ENCODE measurements around the gene FEM1B. TPM values are rescaled to one million over a fixed set of nuclear protein-coding genes. Genes with fewer than 3 reads are reported as not detected.

The FEM1B gene
- 10 to 100 TPM; 48.3 to 49.1 TPM for total RNA-seq
- polyA plus RNA-seq = 10 to 100 TPM; 19.0 to 28.8 TPM

DNA sequence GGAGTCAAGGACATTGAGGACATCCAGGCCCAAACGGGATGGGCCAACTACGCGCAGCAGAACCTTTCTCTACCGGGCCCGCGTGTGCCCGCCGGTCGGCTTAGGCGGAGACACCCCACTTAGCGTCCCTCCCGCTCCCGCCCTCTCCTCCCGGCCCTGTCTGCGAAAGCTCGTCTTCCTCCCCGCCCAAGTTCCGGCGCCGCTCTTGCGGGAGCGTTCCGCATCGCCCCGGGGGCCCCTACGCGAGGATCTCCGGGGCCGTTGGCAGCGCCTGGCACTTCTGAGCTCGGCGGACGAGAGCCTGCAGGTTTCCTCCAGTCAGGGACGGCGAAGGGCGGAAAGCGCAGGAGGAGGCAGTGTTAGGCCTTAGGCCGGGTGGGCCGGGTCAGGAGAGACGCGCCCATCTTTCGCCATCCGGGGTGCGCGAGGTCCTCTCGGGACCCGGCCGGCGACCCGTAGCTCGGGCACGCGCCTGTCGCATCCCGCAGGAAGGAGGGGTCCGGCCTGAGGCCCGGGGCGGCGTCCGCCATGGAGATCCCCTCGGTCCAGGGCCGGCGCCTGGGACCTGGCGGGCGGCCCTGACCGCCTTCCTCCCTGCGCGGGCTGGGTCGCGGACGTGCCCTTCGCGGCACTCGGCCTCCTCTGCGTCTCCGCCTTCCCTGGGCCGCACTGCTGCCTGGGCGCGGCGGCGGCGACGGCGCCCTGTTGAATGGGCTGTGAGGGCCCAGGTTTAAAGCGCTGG lies at the start of gene FEM1B:
FEM1B (plus strand) TSS at position 143 of the 742 bp plus-strand sequence. CDS start 673 bp downstream, outside the sequence.
- Mint-ChIP-seq H3K4me1 (peaks cover 41 to 60% (median 48%) of the 10 kb centered on the region in 4 donors), H3K4me3 (peak within 1 kb of the TSS; percentile 94 to 99 (median 96)), H3K27me3 (no peaks in the 10 kb centered on the region), H3K36me3 (peaks cover 7 to 26% of the 10 kb centered on the region in 2 donors), H3K27ac (peak within 1 kb of the TSS; percentile 96 to 98 (median 98)), H3K9me3 (no peaks in the 10 kb centered on the region)
- Histone ChIP-seq H3K4me3 (ENCODE audit: low read length in 2 of 2) (peak within 1 kb of the TSS; percentile 79 to 87), H3K27me3 (ENCODE audit: insufficient read depth, low read length) (no peaks in the 10 kb centered on the region), H3K27ac (ENCODE audit: low read depth, low read length) (peak within 1 kb of the TSS; percentile 90), H3K4me1 (ENCODE audit: insufficient read depth, low read length) (peaks cover 53% of the 10 kb centered on the region), H3K9me3 (ENCODE audit: control insufficient read depth in 1 of 2, low read length in 2 of 2) (no peaks in the 10 kb centered on the region), H3K36me3 (ENCODE audit: insufficient read depth, low read length) (no peaks in the 10 kb centered on the region)
- CTCF ChIA-PET (ENCODE audit: partially characterized antibody) = interaction anchor here (1.2 to 2.5 kb wide), 6 partner anchors 14 to 49 kb away, joined by 3 to 13 read pairs (median 9); partner anchors contain the start of gene CLN6
- DNase-seq = peak; percentile 90 to 94 (median 91)
- intact Hi-C loops (cut with micrococcal nuclease) = loop anchor here (1.0 to 5.0 kb wide), 7 partner anchors 20 to 1135 kb away; partner anchors contain the start of genes CLN6, KIF23, MAP2K5 and PIAS1
- POLR2A ChIA-PET (ENCODE audit: partially characterized antibody) = interaction anchor here (0.7 to 3.7 kb wide), 18 partner anchors 10 to 736 kb away, joined by 3 to 60 read pairs (median 10); partner anchors contain the start of genes CLN6, MAP2K5 and PIAS1

DNA sequence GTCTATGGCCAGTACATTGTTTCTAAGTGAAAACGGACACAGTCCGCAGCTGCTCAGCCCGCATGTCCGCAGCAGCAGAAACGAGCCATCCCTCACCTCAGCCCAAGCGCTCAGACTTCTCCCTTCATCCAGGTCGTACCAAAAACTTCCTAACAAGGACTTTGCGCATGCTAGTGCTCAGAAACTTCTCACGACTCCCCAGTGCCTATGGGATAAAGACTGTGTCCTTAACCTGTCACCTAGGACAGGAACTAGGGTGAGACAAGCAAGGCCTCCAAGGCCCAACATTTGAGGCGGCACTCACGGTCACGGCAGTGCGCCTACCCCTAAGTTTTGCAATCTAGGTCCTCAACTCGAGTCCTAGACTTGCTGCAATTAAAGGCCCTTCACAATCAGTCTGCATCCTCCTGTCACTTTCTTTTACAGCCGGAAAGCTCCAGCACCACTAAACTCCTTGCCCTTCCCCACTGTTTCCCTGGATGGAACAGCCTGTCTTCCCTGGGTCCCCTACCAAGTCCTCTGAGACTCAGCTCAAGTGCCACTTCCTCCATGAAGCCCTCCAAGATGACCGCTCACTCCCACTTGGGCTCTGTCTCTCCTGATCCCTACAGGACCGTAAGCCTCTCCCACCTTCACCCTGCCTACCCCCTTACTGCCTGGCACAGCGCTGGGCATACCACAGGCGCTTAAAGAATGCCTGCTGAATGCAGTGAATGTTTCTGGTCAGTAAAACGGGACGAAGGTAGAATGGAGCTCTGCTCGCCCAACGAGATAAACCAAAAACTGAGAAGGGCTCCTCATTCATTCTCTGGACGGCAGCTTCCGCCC lies 49.2 kb upstream of the FEM1B start:
- Histone ChIP-seq H3K27me3 (ENCODE audit: insufficient read depth, low read length) (no peaks in the 10 kb centered on the region), H3K36me3 (ENCODE audit: insufficient read depth, low read length) (no peaks in the 10 kb centered on the region), H3K27ac (ENCODE audit: low read depth, low read length) (peak overlapping the region; percentile 57), H3K9me3 (ENCODE audit: control insufficient read depth in 1 of 2, low read length in 2 of 2) (no peaks in the 10 kb centered on the region), H3K4me3 (ENCODE audit: low read length in 2 of 2) (peak overlapping the region; percentile 78 to 91), H3K4me1 (ENCODE audit: insufficient read depth, low read length) (peaks cover 20% of the 10 kb centered on the region)
- Mint-ChIP-seq H3K9me3 (no peaks in the 10 kb centered on the region), H3K4me1 (peaks cover 21 to 32% (median 27%) of the 10 kb centered on the region in 4 donors), H3K27me3 (no peaks in the 10 kb centered on the region), H3K4me3 (peak overlapping the region; percentile 84 to 98 (median 88)), H3K27ac (peak overlapping the region; percentile 52 to 92 (median 86)), H3K36me3 (peaks cover 0 to 3% of the 10 kb centered on the region in 2 donors)
- ChIA-PET POLR2A (ENCODE audit: partially characterized antibody) (interaction anchor here (0.8 to 4.8 kb wide), 7 partner anchors 13 to 387 kb away, joined by 3 to 42 read pairs (median 4); partner anchors contain the start of genes FEM1B and PIAS1), CTCF (ENCODE audit: partially characterized antibody) (interaction anchor here (1.0 to 2.0 kb wide), 3 partner anchors 49 to 771 kb away, joined by 3 to 9 read pairs (median 3); partner anchors contain the start of gene FEM1B)
- no peak for DNase-seq
- intact Hi-C loops (cut with micrococcal nuclease) = no loop called here

DNA sequence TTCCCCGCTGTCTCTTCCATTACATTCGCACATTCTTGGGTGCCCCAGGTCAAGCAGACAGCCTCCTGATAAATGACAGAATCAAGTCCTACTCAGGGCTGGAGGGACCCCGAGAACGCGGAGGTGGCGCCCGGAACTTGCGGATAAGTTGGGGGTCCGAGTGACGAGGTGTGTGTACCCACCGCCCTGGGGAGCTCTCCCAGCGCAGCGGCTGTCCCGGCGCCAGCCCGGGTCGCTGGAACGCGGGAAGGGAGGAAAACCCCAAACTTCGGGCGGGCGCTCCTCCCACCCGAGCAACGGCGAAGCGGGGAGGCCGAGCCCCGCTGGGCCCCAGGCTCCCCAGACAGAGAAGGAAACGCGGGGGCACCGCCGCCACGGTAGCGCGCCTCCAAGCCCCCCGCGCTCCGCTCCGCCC lies 48.6 kb upstream of the FEM1B start:
- Histone ChIP-seq H3K27me3 (ENCODE audit: insufficient read depth, low read length) (no peaks in the 10 kb centered on the region), H3K9me3 (ENCODE audit: control insufficient read depth in 1 of 2, low read length in 2 of 2) (no peaks in the 10 kb centered on the region), H3K27ac (ENCODE audit: low read depth, low read length) (peak overlapping the region; percentile 57), H3K4me3 (ENCODE audit: low read length in 2 of 2) (peak overlapping the region; percentile 78 to 91), H3K4me1 (ENCODE audit: insufficient read depth, low read length) (peaks cover 20% of the 10 kb centered on the region), H3K36me3 (ENCODE audit: insufficient read depth, low read length) (no peaks in the 10 kb centered on the region)
- Mint-ChIP-seq H3K4me1 (peaks cover 21 to 32% (median 27%) of the 10 kb centered on the region in 4 donors), H3K4me3 (peak overlapping the region; percentile 84 to 98 (median 90)), H3K9me3 (no peaks in the 10 kb centered on the region), H3K27ac (peak overlapping the region; percentile 13 to 92 (median 86)), H3K27me3 (no peaks in the 10 kb centered on the region), H3K36me3 (peaks cover 0 to 3% of the 10 kb centered on the region in 2 donors)
- intact Hi-C loops (cut with micrococcal nuclease) = loop anchor here (1.0 kb wide), 2 partner anchors 48 to 175 kb away; partner anchors contain the start of genes FEM1B and PIAS1
- ChIA-PET CTCF (ENCODE audit: partially characterized antibody) (interaction anchor here (1.0 to 2.0 kb wide), 3 partner anchors 48 to 772 kb away, joined by 3 to 9 read pairs (median 3); partner anchors contain the start of gene FEM1B), POLR2A (ENCODE audit: partially characterized antibody) (interaction anchor here (0.8 to 4.8 kb wide), 7 partner anchors 14 to 388 kb away, joined by 3 to 42 read pairs (median 4); partner anchors contain the start of genes FEM1B and PIAS1)
- DNase-seq = peak in 1 of 5 donors; percentile 15

DNA sequence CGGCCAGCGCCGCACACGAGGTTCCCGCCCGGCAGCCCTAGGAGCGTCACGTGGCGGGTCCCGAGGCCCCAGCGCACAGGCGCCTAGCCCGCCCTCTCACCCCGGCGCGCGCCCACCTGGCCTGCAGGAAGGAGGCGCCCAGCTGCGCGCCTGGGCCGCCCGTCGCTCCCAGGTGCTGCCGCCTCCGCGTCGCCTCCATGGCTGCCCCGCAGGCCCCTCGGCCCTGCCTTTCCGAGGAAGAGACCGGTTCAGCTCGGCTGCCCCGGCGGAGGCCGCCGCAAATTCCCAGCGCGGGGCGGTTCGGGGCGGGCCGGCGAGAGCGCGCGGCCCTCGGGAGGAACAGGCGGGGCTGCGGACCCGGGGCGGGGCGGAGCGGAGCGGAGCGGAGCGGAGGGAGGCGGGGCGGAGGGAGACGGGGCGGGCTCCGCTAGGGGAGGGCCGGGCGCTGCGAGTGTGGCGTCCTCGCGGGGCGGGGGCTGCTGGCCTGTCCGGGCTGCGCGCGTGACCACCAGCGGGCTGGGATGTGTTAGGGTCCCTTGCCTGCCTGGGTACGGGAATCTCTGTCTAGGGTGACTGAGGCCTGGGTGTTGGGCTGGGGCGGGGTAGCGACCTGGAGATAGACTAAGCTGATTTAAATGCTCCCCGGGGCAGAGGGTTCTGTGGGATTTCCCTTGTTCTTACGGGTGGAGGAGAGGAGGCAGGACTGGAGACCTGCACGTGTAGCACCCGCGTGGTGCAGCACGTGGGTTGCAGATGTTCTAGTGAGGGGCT lies 48.0 kb upstream of the FEM1B start, which contains the start of gene CLN6:
CLN6 (minus strand) TSS at position 343 of the 771 bp plus-strand sequence; CDS start at position 199, 144 bp downstream.
- no peaks in the 10 kb centered on the region for H3K9me3 Mint-ChIP-seq
- CTCF ChIA-PET (ENCODE audit: partially characterized antibody) = interaction anchor here (1.1 to 2.0 kb wide), 4 partner anchors 19 to 367 kb away, joined by 3 to 9 read pairs (median 3); partner anchors contain the start of gene FEM1B

DNA sequence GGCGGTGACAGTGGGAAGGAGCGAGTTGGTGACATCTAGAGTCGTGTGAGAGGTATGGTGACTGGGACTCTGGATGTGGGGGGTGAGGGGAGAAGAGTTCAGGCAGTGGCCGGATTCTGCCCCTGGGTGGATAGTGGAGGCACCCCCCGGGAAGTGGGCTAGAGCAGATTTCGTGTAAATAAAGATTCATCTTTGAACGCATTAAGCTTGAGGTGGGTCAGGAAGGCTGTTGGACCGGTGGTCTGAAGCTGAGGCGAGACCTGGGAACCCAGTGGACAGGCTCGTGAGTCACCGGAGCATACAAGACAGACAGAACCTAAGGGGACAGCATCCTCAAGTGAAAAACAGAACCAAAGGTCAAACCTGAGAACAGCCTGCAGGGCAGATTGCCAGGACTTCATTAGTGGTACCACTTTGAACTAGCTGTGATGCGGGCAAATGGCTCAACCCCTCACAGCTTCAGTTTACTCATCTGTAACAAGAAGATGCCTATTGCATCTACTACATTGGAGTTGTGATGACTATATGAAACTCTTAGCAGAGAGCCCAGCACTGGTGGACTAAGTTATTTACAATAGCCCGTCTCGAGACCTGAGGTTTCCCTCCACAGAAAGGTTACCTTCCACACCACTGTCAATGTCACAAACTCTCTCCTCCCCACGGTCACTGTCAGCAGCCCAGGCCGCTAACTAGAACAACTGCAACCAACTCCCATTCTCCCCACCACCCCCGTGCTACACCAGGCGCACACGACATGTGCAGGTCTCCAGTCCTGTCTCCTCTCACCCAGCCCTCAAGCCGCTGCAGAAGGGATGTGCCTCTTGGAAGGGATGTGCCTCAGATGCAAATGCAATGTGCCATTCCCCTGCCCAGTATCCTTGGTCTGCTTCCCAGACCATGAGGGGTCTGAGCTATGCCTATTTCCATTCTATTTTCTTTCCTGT lies 47.1 kb upstream of the FEM1B start:
- no peak for DNase-seq
- Histone ChIP-seq H3K27me3 (ENCODE audit: insufficient read depth, low read length) (no peaks in the 10 kb centered on the region), H3K27ac (ENCODE audit: low read depth, low read length) (peak overlapping the region; percentile 57), H3K4me3 (ENCODE audit: low read length in 2 of 2) (peak overlapping the region; percentile 39 to 91), H3K9me3 (ENCODE audit: control insufficient read depth in 1 of 2, low read length in 2 of 2) (no peaks in the 10 kb centered on the region), H3K4me1 (ENCODE audit: insufficient read depth, low read length) (peaks cover 20% of the 10 kb centered on the region), H3K36me3 (ENCODE audit: insufficient read depth, low read length) (no peaks in the 10 kb centered on the region)
- Mint-ChIP-seq H3K36me3 (peaks cover 0 to 3% of the 10 kb centered on the region in 2 donors), H3K27me3 (no peaks in the 10 kb centered on the region), H3K27ac (peak overlapping the region; percentile 80 to 98 (median 97)), H3K9me3 (no peaks in the 10 kb centered on the region), H3K4me1 (peaks cover 17 to 26% (median 21%) of the 10 kb centered on the region in 4 donors), H3K4me3 (peak overlapping the region; percentile 90 to 99 (median 92))
- ChIA-PET POLR2A (ENCODE audit: partially characterized antibody) (interaction anchor here (1.3 to 4.8 kb wide), 3 partner anchors 27 to 176 kb away, joined by 4 to 42 read pairs (median 14); partner anchors contain the start of genes FEM1B and PIAS1), CTCF (ENCODE audit: partially characterized antibody) (interaction anchor here (0.8 to 2.0 kb wide), 4 partner anchors 19 to 367 kb away, joined by 3 to 9 read pairs (median 3); partner anchors contain the start of gene FEM1B)
- intact Hi-C loops (cut with micrococcal nuclease) = no loop called here

More for the DNA sequence above, 48.0 kb upstream of the FEM1B start, which contains the start of gene CLN6:
- Histone ChIP-seq H3K4me1 (ENCODE audit: insufficient read depth, low read length) (peaks cover 20% of the 10 kb centered on the region), H3K4me3 (ENCODE audit: low read length in 2 of 2) (peak within 1 kb of the TSS; percentile 78 to 91), H3K36me3 (ENCODE audit: insufficient read depth, low read length) (no peaks in the 10 kb centered on the region), H3K9me3 (ENCODE audit: control insufficient read depth in 1 of 2, low read length in 2 of 2) (no peaks in the 10 kb centered on the region), H3K27ac (ENCODE audit: low read depth, low read length) (peak within 1 kb of the TSS; percentile 57), H3K27me3 (ENCODE audit: insufficient read depth, low read length) (no peaks in the 10 kb centered on the region)
- Mint-ChIP-seq H3K4me3 (peak within 1 kb of the TSS; percentile 90 to 99 (median 92)), H3K4me1 (peaks cover 20 to 30% (median 25%) of the 10 kb centered on the region in 4 donors), H3K27me3 (no peaks in the 10 kb centered on the region), H3K27ac (peak within 1 kb of the TSS; percentile 80 to 98 (median 97)), H3K36me3 (peaks cover 0 to 3% of the 10 kb centered on the region in 2 donors)
- DNase-seq = peak; percentile 78 to 89 (median 84)
- POLR2A ChIA-PET (ENCODE audit: partially characterized antibody) = interaction anchor here (0.8 to 4.8 kb wide), 8 partner anchors 14 to 389 kb away, joined by 3 to 42 read pairs (median 4); partner anchors contain the start of genes FEM1B and PIAS1
- intact Hi-C loops (cut with micrococcal nuclease) = loop anchor here (1.0 kb wide), 2 partner anchors 48 to 175 kb away; partner anchors contain the start of genes FEM1B and PIAS1
